ENCODE data around the gene ENTPD7.
"Not testable (repeated sequence)": the region's sequence is repeated elsewhere in the genome, so short reads cannot be mapped to it uniquely, and the experiment has no call there.

Gene ENTPD7

DNA sequence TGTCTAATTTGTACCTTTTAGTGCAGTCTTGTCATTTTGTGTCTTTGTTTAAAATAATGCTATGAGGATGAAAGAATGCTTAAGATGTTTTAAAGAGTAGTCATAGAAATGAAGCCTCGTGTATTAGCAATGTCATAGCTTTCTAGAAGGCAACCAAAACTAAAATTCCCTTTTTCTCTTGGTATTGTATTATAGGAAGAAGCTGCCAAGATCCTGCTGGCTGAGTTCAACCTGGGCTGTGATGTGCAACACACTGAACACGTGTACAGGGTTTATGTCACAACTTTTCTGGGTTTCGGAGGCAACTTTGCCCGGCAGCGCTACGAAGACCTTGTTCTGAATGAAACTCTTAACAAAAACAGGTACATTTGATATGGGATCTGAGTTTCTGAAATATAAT is 36.5 kb downstream of the ENTPD7 start:
- DNase-seq: no peak

DNA sequence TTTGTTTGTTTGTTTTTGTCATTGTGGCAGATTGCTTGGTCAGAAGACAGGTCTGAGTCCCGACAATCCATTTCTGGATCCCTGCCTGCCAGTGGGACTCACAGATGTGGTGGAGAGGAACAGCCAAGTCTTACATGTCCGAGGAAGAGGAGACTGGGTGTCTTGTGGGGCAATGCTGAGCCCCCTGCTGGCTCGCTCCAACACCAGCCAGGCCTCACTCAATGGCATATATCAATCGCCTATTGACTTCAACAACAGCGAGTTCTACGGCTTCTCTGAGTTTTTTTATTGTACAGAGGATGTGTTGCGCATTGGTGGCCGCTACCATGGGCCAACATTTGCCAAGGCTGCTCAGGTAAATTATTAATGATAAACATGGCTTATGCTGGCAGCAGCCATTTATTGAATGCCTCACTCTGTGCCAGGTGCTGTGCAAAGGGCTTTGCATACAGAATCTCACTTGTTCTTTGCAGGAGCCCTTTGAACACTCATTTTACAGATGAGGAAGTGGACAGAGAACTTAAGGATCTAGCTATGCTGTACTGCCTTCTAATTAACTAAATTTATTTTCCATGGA is 39.3 kb downstream of the ENTPD7 start:
- no peak for DNase-seq

DNA sequence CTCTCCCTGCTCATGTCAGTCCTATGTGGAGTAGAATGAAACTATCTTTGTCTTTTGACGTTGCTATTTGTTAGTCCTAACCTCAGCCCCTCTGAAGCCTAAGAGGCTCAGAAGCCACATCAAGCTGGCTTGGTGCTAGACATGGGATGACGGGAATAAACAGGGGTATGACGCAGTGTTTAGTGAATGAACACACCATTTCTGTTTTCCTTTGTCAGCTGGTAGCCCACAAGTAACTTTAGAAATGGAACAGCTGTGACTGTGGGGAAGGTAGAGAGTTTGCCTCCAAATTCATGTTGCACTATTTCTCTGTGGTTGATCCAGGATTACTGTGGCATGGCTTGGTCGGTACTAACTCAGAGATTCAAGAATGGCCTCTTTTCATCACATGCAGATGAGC is 41.3 kb downstream of the ENTPD7 start:
- DNase-seq: no peak

- no peak for DNase-seq
These were observed 49.2 kb downstream of the ENTPD7 start for GRCh38 chr10:99708428-99709012.

DNA sequence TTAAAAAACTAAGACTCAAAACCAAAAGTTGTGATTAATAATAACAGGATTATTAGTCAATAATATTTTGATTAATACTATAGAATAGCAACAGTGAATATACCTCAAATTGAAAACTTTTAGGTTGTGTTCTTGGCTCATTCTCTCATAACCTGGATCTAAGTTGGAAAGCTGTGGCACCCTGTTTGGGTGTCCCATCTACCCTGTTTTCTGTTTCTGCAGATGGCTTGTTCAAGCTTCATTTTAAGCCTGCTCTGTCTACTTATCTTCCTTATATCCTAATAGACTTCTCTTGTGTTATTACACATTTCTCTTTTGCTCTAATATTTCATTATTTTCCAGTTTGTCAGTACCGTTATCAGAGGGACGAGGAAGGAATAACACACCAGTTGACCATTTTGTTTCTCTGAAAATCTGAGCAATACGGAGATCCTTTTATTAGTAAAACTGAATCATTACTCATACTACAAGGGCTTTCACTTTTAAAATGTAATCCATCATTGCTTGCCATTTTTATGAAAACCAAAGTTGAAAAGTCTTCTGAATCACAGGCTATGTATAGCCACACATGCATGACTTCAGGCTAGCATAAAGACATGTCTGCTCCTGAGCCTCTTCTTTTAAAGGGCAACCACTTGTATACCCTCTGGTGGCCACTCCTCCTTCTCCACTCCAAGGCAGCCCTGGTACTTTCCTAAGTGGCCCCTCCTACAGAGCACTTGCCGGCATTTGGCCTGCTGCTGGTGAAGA is 50.3 kb downstream of the ENTPD7 start:
- peak; percentile 36 for DNase-seq

GRCh38 chr10:99711129-99711719 is 51.9 kb downstream of the ENTPD7 start:
- no peak for DNase-seq

GRCh38 chr10:99714446-99714845 is 55.1 kb downstream of the ENTPD7 start:
- DNase-seq: no peak

DNA sequence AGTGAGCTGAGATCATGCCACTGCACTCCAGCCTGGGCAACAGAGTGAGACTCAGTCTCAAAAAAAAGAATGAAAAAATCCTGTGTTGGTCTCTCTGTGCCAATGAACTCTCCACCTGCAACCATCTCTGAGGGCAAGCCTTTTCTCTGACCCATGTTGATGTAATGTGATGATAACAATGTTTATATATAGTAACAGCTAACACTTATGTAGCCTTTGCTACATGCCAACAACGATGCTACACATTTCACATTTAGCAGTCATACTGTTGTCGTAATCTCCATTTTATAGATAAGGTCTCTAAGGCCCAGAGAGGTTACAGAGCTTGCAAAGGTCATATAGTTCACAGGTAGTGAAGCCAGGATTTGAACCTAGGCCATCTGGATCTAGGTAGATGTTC is 61.1 kb downstream of the ENTPD7 start:
- DNase-seq: no peak

DNA sequence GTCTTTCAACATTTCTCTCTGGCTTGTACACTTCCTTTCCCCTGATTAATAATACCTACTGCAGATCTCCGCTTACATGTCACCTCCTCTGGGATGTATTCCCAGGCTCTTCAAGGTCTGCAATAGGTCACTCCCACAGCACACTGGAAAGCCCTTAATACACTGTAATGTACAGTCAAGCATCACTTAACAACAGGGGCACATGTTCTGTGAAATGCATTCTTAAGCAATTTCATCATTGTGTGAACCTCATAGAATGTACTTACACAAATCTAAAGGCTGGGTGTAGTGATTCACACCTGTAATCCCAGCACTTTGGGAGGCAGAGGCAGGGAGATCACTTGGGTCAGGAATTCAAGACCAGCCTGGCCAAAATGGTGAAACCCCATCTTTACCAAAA is 70.7 kb downstream of the ENTPD7 start:
- DNase-seq: no peak

- no peak for DNase-seq
These were observed 72.2 kb downstream of the ENTPD7 start for GRCh38 chr10:99731306-99732032.

DNA sequence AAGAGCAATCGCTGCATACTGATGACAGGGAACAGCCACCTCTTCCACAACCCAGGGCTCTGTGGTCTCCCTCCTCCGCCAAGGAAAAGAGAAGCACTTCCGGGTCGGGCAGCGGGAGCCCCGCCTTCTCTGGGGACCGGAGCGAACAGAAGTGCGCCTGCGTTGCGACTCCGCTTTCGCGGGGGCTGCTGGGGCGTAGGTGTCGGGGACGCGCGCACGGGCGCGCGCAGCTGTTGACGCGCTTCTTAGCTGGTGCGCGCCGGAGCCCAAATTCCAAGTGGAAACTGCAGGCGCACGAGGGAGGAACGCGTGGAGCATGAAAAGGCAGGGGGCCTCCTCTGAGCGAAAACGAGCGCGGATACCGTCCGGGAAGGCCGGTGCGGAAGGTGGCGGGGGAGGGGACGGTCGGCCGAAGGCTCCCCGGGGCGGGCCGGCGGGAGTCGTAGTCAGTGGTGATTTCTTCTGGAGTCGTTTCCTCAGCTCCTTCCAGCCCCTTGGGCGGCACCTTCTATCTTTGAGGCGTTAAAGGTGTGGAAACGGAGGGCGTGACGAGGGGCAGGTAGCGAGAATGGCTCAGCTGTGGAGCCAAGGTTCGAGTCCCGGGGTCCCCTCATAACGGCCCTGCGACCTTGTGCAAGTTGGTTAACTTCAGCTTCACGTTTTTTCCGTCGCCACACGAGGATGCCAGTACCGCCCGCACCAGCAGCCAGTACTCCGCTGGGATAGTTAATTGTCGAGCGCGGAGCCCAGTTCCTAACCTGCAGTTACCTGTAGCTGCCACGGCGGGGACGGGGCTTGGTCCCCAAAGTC is 72.9 kb downstream of the ENTPD7 start, which contains the start of the genes COX15 and CUTC:
TSS of gene COX15 (minus strand) at position 95 of the 810 bp plus-strand sequence. CDS start at position 17, 78 bp downstream.
TSS of gene CUTC (plus strand) at position 202 of the 810 bp plus-strand sequence. CDS start at position 317, 115 bp downstream.
- DNase-seq: peak; percentile 96

DNA sequence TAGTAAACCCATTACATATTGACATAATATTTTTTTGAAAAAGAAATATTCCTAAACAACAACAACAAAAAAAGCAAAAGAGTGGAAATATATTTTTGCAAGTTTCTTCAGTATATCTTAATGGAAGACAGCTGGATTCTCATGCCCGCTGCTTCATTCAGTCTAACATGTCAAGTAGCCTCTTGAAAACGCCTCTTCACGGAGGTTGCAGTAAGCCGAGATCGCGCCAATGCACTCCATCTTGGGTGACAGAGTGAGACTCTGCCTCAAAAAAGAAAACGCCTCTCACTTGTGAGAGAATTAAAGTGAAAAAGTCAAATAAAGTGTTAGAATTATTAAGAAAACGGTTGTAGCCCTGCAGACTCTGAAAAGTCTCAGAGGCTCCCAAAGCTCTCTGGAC is 74.1 kb downstream of the ENTPD7 start:
- peak; percentile 54 for DNase-seq

DNA sequence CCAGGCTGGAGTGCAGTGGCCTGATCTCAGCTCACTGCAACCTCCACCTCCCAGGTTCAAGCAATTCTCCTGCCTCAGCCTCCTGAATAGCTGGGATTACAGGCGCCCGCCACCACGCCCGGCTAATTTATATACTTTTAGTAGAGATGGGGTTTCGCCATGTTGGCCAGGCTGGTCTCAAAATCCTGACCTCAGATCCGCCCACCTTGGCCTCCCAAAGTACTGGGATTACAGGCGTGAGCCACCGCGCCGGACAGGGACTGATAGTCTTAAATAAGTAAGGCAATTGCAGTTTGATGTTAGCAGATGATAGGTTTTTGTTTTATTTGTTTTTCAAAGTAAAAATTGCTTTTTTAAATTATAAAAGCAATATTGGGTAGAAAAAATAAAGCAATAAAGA is 74.8 kb downstream of the ENTPD7 start:
- not testable (repeated sequence) for DNase-seq

DNA sequence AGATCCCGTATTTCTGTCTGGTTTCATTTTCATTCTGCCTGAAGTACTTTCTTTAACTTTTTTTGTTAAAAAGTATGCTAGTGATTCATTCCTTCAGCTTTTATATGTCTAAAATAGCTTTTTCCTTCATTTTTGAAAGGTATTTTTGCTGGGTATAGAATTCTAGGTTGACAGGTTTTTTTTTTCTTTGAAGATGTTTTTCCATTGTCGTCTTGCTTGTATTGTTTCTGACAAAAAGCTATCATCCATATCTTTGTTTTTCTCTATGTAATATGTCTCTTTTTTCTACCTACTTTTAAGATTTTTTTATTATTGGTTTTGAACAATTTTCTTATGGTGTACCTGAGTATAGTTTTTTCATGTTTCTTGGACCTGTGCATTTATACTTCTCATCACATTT is 81.0 kb downstream of the ENTPD7 start:
- DNase-seq: no peak

GRCh38 chr10:99740933-99741559 is 81.7 kb downstream of the ENTPD7 start:
- no peak for DNase-seq

DNA sequence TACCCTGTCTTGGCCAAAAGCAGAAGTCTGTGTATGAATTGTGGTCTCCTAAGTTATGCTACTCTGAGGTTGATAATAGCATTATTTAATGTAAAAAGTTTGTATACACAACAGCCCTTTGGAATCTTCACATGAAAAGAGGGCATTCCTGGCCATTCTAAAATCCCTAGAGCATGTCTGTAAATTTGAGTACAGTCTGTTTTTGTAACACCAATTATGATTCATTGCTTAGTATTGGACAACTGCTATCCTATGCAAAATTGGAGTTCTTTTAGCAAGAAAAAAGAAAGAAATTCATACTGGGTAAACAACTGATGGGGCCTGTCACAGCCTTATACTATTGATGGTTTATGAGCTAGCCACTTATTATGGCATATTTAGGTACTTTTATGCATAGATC is 82.9 kb downstream of the ENTPD7 start:
- no peak for DNase-seq

DNA sequence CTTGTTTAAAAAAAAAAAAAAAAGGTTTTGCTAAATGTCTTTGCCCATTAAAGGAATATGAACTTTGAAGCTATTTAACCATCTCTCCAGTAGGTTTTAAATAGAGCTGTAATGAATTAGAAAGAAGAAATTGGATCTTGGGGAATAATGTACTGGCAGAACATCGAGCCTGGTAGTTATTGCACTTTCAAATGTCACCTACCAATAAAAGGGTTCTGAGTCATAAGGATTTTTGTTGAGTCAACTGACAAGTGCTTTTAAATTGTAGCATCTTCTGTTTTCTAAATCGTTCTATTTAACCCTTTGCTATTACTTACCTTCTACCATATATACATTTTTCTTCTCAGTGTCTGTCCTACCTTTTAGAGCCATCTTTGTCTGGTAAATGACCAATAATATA is 83.4 kb downstream of the ENTPD7 start:
- DNase-seq: no peak

DNA sequence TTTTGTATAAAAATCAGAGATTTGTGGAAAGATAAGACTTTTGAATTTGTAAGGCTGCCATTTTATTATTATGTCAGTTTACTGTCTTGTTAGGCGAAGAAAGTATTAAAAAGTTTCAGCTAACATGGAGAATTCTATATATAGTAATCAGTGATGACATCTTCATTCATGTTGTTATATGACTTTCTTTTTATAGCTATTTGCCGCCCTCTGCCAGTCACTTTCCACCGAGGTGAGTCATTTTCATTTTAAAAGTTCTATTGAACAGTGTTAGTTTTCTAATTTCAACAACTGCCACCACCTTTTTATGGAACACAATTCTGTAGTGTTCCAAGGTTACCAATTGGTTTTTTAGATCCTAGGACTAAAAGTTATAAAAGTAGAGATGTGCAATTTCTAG is 84.5 kb downstream of the ENTPD7 start:
- no peak for DNase-seq

GRCh38 chr10:99746166-99746565 is 86.9 kb downstream of the ENTPD7 start:
- not testable (repeated sequence) for DNase-seq

DNA sequence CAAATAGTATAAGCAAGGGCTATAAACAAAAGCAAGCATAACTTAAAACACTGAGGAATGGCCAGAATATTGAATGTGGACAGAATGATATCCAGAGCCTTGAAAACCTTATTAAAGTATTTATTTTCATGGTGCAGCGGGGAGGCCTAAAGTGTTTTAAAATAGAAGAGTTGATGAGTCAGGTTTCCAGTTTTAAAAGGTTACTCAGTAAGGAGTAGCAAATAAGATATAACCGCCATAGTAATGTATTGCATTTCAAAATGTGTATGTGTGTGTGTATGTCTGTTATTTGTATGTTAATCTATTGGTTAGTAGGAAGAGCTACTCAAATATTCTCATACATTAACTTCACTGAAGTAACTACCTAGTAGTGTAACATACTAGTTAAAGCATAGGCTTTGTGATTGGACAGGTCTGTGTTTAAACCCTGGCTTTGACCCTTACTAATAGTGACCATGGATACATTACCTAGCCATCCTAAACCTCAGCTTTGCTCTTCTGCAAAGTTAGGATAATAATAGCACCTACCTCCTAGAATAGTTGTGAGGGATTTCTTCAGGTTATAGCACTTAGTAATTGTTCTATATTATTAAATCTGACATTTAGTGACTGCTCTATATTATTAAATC is 89.6 kb downstream of the ENTPD7 start:
- no peak for DNase-seq

DNA sequence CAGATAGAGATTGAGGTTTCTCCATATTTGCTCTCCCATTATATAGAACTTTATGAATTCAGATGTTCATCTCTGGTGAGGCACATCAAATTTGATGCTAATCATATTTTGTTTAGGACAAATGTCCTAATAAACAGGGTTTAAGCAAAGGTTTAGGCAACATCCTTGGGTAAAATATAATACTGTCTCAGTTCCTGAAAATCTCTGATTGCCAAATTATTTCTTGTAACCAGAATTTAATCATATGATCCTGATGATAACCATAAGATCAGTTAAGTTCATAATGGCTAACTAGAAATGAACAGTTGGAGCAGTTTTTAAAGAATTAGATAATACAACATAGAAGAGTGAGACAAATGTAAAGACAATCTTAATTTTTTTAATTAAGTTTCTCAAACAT is 91.3 kb downstream of the ENTPD7 start:
- no peak for DNase-seq

All from NCI-H510A (cell line).